ENCODE measurements around the gene FCSK.

DNA sequence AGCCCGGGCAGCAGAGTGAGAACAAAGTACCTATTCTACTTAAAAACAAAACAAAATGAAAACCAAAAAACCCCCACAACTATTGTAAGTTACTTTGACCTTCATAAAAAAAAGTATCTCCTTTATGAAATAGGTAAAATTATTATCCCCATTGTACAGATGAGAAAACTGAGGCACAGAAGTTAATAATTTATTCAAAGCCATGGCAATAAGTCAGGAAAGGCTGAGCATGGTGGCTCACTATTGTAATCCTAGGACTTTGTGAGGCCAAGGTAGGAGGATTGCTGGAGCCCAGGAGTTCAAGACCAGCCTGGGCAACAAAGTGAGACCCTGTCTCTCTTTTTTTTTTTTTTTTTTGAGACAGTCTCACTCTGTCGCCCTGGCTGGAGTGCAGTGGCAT lies 30.5 kb downstream of the FCSK start:
- TF ChIP-seq, protein P1, sequence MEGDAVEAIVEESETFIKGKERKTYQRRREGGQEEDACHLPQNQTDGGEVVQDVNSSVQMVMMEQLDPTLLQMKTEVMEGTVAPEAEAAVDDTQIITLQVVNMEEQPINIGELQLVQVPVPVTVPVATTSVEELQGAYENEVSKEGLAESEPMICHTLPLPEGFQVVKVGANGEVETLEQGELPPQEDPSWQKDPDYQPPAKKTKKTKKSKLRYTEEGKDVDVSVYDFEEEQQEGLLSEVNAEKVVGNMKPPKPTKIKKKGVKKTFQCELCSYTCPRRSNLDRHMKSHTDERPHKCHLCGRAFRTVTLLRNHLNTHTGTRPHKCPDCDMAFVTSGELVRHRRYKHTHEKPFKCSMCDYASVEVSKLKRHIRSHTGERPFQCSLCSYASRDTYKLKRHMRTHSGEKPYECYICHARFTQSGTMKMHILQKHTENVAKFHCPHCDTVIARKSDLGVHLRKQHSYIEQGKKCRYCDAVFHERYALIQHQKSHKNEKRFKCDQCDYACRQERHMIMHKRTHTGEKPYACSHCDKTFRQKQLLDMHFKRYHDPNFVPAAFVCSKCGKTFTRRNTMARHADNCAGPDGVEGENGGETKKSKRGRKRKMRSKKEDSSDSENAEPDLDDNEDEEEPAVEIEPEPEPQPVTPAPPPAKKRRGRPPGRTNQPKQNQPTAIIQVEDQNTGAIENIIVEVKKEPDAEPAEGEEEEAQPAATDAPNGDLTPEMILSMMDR (IDR thresholded peaks at IDR 0.05): no peak
- no peak for TF ChIP-seq POLR2A (IDR thresholded peaks at IDR 0.05)

All from testis (tissue), 2 donors.